HG03460 (cell line): ENCODE measurements around the gene ADAMTS17.

Experiments used
- ATAC-seq: cut with Tn5 transposase; IDR thresholded peaks from one replicate; pipeline ENCODE4 v1.9.1; 2021; ENCODE audit not compliant: unreplicated experiment

Gene ADAMTS17

GRCh38 chr15:100226107-100226506 lies 115.7 kb downstream of the ADAMTS17 start:
- ATAC-seq: no peak

- no peak for ATAC-seq
These were observed 117.3 kb downstream of the ADAMTS17 start for GRCh38 chr15:100224206-100225185.

GRCh38 chr15:100222349-100222715 lies 119.4 kb downstream of the ADAMTS17 start:
- no peak for ATAC-seq

GRCh38 chr15:100221471-100222348 lies 120.1 kb downstream of the ADAMTS17 start:
- no peak for ATAC-seq

- no peak for ATAC-seq
These were observed 121.6 kb downstream of the ADAMTS17 start for GRCh38 chr15:100220058-100220768.

GRCh38 chr15:100218434-100218833 lies 123.3 kb downstream of the ADAMTS17 start:
- ATAC-seq: no peak

GRCh38 chr15:100216182-100216581 lies 125.6 kb downstream of the ADAMTS17 start:
- ATAC-seq: no peak

GRCh38 chr15:100215843-100216169 lies 126.0 kb downstream of the ADAMTS17 start:
- ATAC-seq: no peak

GRCh38 chr15:100215031-100215842 lies 126.5 kb downstream of the ADAMTS17 start:
- no peak for ATAC-seq

GRCh38 chr15:100211855-100212850 lies 129.6 kb downstream of the ADAMTS17 start:
- ATAC-seq: no peak

- ATAC-seq: no peak
These were observed 131.4 kb downstream of the ADAMTS17 start for GRCh38 chr15:100210338-100210737.

GRCh38 chr15:100208921-100209603 lies 132.7 kb downstream of the ADAMTS17 start:
- ATAC-seq: no peak

GRCh38 chr15:100207053-100207452 lies 134.7 kb downstream of the ADAMTS17 start:
- no peak for ATAC-seq

GRCh38 chr15:100206643-100207042 lies 135.1 kb downstream of the ADAMTS17 start:
- ATAC-seq: no peak

- ATAC-seq: no peak
These were observed 136.1 kb downstream of the ADAMTS17 start for GRCh38 chr15:100205549-100206295.

- no peak for ATAC-seq
These were observed 137.0 kb downstream of the ADAMTS17 start for GRCh38 chr15:100204771-100205170.

GRCh38 chr15:100204211-100204610 lies 137.6 kb downstream of the ADAMTS17 start:
- no peak for ATAC-seq
